KMS-11 (cell line): ENCODE results near the gene SASH1.

Experiments used
- H2AFZ ChIP-seq: fragments of 200-600 bp; sonication (generic); 2 replicates; pipeline ENCODE4 v1.6.1; 2016; ENCODE audit warnings: antibody characterized with exemption, mixed run types, low read depth
- H3K27ac ChIP-seq: fragments of 200-600 bp; sonication (generic); 2 replicates; pipeline ENCODE4 v1.6.1; 2016; ENCODE audit warnings: mild to moderate bottlenecking, mixed run types
- H3K27me3 ChIP-seq: fragments of 200-600 bp; sonication (generic); 2 replicates; pipeline ENCODE4 v1.6.1; 2017; ENCODE audit warnings: mild to moderate bottlenecking, low read depth, mixed run types, moderate library complexity; ENCODE audit not compliant: insufficient read depth
- H3K36me3 ChIP-seq: fragments of 200-600 bp; sonication (generic); 2 replicates; pipeline ENCODE4 v1.6.1; 2017; ENCODE audit warnings: mild to moderate bottlenecking, mixed run types; ENCODE audit not compliant: insufficient read depth
- H3K4me1 ChIP-seq: fragments of 200-600 bp; sonication (generic); 2 replicates; pipeline ENCODE4 v1.6.1; 2016; ENCODE audit warnings: mild to moderate bottlenecking, low read depth, mixed run types; ENCODE audit not compliant: poor library complexity, severe bottlenecking
- H3K4me2 ChIP-seq: fragments of 200-600 bp; sonication (generic); 2 replicates; pipeline ENCODE4 v1.7.0; 2016; ENCODE audit warnings: mild to moderate bottlenecking, mixed run types
- H3K4me3 ChIP-seq: fragments of 200-600 bp; sonication (generic); IDR thresholded peaks from 2 replicates; pipeline ENCODE4 v1.6.1; 2017; ENCODE audit warnings: low read depth, low read length, mixed read lengths; ENCODE audit not compliant: insufficient read depth
- H3K79me2 ChIP-seq: fragments of 200-600 bp; sonication (generic); 2 replicates; pipeline ENCODE4 v1.6.1; 2016; ENCODE audit warnings: low read depth, mixed run types; ENCODE audit not compliant: insufficient read depth
- H3K9ac ChIP-seq: fragments of 200-600 bp; sonication (generic); 2 replicates; pipeline ENCODE4 v1.6.1; 2016; ENCODE audit warnings: mild to moderate bottlenecking, mixed run types
- H4K20me1 ChIP-seq: fragments of 200-600 bp; sonication (generic); 2 replicates; pipeline ENCODE4 v1.6.1; 2016; ENCODE audit warnings: mild to moderate bottlenecking, mixed run types; ENCODE audit not compliant: insufficient read depth
- TF ChIP-seq, protein P1 (sequence below): fragments of 200-600 bp; sonication (generic); conservative IDR thresholded peaks from 2 replicates; pipeline ENCODE4 v1.6.1; 2017; ENCODE audit warnings: low read depth, mild to moderate bottlenecking, antibody characterized with exemption, low read length, moderate library complexity, mixed read lengths

SASH1 gene

DNA sequence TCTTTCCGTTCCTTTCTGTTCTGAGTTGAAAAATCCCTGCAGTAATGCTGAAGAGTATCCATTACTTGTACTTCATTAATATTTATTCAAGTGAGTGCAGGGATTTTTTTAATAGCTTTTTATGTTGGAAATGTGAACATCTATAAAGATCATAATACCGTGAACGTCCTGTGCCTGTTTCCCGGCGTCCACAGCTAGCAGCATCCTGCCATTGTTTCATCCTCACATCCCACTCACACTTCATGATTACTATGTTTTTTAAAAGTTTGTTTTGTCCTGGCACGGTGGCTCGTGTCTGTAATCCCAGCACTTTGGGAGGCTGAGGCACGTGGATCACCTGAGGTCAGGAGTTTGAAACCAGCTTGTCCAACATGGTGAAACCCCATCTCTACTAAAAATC lies 54.3 kb downstream of the SASH1 start:
- no peak overlapping the region for H2AFZ ChIP-seq
- H3K79me2 ChIP-seq = no peaks in the 10 kb centered on the region
- no peaks in the 10 kb centered on the region for H3K27me3 ChIP-seq
- H3K4me2 ChIP-seq = no peak overlapping the region
- no peak overlapping the region for H3K9ac ChIP-seq
- no peak overlapping the region for H3K27ac ChIP-seq
- no peaks in the 10 kb centered on the region for H3K36me3 ChIP-seq
- TF ChIP-seq, protein P1, sequence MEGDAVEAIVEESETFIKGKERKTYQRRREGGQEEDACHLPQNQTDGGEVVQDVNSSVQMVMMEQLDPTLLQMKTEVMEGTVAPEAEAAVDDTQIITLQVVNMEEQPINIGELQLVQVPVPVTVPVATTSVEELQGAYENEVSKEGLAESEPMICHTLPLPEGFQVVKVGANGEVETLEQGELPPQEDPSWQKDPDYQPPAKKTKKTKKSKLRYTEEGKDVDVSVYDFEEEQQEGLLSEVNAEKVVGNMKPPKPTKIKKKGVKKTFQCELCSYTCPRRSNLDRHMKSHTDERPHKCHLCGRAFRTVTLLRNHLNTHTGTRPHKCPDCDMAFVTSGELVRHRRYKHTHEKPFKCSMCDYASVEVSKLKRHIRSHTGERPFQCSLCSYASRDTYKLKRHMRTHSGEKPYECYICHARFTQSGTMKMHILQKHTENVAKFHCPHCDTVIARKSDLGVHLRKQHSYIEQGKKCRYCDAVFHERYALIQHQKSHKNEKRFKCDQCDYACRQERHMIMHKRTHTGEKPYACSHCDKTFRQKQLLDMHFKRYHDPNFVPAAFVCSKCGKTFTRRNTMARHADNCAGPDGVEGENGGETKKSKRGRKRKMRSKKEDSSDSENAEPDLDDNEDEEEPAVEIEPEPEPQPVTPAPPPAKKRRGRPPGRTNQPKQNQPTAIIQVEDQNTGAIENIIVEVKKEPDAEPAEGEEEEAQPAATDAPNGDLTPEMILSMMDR = no peak
- H4K20me1 ChIP-seq = no peaks in the 10 kb centered on the region
- H3K4me3 ChIP-seq = no peak overlapping the region
- H3K4me1 ChIP-seq = no peaks in the 10 kb centered on the region

DNA sequence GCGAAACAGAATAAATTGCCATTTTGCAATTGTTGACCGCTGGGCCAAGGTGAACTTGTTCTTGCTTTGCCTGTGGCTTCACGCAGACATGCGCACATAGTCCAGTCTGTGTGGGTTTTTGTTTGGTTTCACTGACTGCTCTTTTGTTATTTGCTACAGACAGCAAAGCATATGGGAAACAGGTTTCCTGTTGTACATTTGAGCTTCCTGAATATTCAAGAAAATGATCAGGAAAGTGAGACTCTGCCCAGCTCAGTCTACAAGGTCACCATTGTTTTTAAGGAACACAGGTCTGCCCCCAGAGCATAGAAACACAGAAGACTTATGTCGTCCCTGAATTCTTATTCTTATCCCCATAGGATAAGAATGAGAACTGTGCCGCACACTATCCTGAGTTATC lies 55.6 kb downstream of the SASH1 start:
- Histone ChIP-seq H3K36me3 (no peaks in the 10 kb centered on the region), H3K4me1 (no peaks in the 10 kb centered on the region), H4K20me1 (no peaks in the 10 kb centered on the region), H3K9ac (no peak overlapping the region), H3K27ac (no peak overlapping the region), H2AFZ (no peak overlapping the region), H3K79me2 (no peaks in the 10 kb centered on the region), H3K4me2 (no peak overlapping the region), H3K27me3 (no peaks in the 10 kb centered on the region), H3K4me3 (no peak overlapping the region)
- TF ChIP-seq, protein P1 = no peak

DNA sequence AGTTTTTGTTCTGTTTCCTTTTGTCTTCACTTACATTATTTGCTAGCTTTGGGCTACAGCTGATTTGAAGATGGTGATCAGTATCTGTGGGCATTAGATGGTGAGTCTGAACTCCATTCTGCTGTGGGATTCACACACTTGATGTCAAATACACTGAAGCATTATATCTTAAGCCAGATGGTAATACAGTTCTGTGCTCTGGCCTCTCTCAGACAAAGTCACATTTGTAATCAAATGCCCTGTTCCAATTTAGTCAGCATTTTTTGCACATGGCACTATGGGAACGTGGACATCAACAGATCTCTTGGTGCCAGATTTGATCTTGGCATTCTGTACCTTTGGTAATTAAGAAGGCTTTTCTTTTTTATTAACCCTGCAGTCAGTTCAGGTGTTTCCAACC lies 56.0 kb downstream of the SASH1 start:
- TF ChIP-seq, protein P1 = no peak
- Histone ChIP-seq H3K4me2 (no peak overlapping the region), H3K79me2 (no peaks in the 10 kb centered on the region)

DNA sequence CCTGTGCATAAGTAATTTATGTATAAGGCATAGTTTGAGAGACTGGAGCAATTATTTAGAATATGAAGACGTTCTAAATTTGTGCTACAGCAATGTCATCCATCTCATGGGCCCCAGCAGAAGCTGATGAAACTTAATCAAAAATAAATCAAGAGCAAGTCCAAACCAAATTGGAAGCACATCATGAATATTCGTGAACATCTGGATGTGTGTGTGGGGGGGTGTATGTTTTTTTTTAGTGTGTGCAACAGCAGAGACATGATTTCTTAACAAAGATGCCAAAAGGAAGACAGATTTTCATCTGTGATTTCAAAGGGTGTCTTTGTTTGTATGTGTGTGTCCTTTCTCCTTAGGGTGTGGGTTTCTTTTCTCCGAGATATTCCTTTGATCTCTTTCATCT lies 58.9 kb downstream of the SASH1 start:
- H3K79me2 ChIP-seq = no peaks in the 10 kb centered on the region
- H3K4me3 ChIP-seq = no peak overlapping the region
- no peaks in the 10 kb centered on the region for H3K27me3 ChIP-seq
- no peak overlapping the region for H3K4me2 ChIP-seq
- no peak overlapping the region for H3K27ac ChIP-seq
- H3K4me1 ChIP-seq = no peaks in the 10 kb centered on the region
- no peaks in the 10 kb centered on the region for H4K20me1 ChIP-seq
- no peak overlapping the region for H3K9ac ChIP-seq
- TF ChIP-seq, protein P1 = no peak
- no peak overlapping the region for H2AFZ ChIP-seq
- H3K36me3 ChIP-seq = no peaks in the 10 kb centered on the region

More for the DNA sequence above, 56.0 kb downstream of the SASH1 start:
- H4K20me1 ChIP-seq = no peaks in the 10 kb centered on the region
- no peak overlapping the region for H3K4me3 ChIP-seq
- H3K4me1 ChIP-seq = no peaks in the 10 kb centered on the region
- H2AFZ ChIP-seq = no peak overlapping the region
- no peak overlapping the region for H3K27ac ChIP-seq
- H3K36me3 ChIP-seq = no peaks in the 10 kb centered on the region
- H3K9ac ChIP-seq = no peak overlapping the region
- H3K27me3 ChIP-seq = no peaks in the 10 kb centered on the region
